IPS-18c (cell line): ENCODE measurements around the gene LRRC66.

Experiments
- H3K4me3 ChIP-seq: 2 replicates; pipeline ENCODE4 v1.7.0; 2013; ENCODE audit warnings: low read depth, mild to moderate bottlenecking, low read length, moderate library complexity; ENCODE audit not compliant: insufficient read depth
- H3K9me3 ChIP-seq: one replicate; pipeline ENCODE4 v1.6.1; 2013; ENCODE audit warnings: mild to moderate bottlenecking, low read length, moderate library complexity; ENCODE audit not compliant: control insufficient read depth, insufficient read depth

Gene LRRC66

DNA sequence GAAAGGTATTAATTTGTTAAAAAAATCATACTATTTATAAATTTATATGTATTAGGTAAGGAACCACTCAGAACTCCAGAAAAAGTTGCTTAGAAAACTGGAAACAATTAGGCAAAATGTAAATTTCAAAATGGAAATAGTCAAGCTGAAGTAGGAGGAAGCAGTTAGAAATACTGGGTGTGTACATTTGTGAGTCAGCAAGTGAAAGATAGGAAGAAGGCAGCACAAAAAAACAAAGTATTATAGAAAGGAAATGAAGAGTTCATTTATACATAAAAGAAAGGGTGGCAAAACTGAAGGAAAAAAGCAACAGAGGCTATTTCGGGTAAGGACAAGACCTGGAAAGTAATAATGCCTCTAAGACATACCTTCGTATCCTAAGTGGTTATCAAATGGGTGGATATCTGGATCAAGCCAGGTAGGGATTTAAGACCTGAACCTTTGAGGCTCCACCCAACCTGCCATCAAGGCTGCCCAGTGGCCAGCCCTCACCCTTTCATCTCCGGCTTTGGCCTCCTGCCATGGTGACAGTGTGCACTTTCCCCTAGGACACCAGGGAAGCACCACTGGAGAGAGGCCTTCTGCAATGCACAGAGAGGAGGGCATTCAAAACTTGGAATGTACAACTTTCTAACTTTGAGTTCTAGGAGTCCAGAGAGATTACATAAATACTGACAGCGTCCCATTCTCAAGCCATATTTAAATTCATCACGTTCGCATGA is at the start of gene LRRC66:
Gene LRRC66 (minus strand): TSS at position 428 of the 722 bp plus-strand sequence. CDS start 2,750 bp downstream, outside the sequence.
- H3K9me3 ChIP-seq, result no peaks in the 10 kb centered on the region
- no peak within 1 kb of the TSS for H3K4me3 ChIP-seq

GRCh38 chr4:52069571-52069970 is 49.4 kb upstream of the LRRC66 start:
- Histone ChIP-seq H3K4me3 (no peak overlapping the region), H3K9me3 (no peaks in the 10 kb centered on the region)

DNA sequence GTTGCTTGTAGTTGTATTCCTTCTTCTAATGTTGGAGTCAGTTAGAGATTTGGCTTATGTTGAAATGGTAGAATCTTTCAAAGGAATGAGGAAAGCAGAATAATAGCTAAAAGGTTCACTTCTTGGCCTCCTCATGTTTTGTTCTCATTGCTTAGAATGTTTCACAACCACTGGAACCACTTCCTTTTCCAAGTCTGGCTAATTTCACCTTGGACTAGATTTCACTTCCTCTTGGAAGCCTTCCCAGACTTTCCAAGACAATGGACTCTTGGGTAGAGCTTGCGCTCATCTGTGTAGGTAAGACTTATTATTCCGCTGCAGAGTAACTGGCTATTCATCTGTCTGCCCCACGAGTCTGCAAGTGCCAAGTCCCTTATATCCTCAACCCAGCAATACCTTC is 39.2 kb upstream of the LRRC66 start:
- Histone ChIP-seq H3K4me3 (no peak overlapping the region), H3K9me3 (no peaks in the 10 kb centered on the region)

- Histone ChIP-seq H3K9me3 (no peaks in the 10 kb centered on the region), H3K4me3 (no peak overlapping the region)
Observed at GRCh38 chr4:52058275-52058674, 38.1 kb upstream of the LRRC66 start.

- H3K9me3 ChIP-seq, result no peaks in the 10 kb centered on the region
- no peak overlapping the region for H3K4me3 ChIP-seq
Observed at GRCh38 chr4:52057196-52057595, 37.0 kb upstream of the LRRC66 start.

- Histone ChIP-seq H3K9me3 (no peaks in the 10 kb centered on the region), H3K4me3 (no peak overlapping the region)
Observed at GRCh38 chr4:52054254-52054653, 34.1 kb upstream of the LRRC66 start.

GRCh38 chr4:52052475-52052780 is 32.3 kb upstream of the LRRC66 start:
- H3K4me3 ChIP-seq, result peak overlapping the region; percentile 40
- H3K9me3 ChIP-seq, result no peaks in the 10 kb centered on the region

DNA sequence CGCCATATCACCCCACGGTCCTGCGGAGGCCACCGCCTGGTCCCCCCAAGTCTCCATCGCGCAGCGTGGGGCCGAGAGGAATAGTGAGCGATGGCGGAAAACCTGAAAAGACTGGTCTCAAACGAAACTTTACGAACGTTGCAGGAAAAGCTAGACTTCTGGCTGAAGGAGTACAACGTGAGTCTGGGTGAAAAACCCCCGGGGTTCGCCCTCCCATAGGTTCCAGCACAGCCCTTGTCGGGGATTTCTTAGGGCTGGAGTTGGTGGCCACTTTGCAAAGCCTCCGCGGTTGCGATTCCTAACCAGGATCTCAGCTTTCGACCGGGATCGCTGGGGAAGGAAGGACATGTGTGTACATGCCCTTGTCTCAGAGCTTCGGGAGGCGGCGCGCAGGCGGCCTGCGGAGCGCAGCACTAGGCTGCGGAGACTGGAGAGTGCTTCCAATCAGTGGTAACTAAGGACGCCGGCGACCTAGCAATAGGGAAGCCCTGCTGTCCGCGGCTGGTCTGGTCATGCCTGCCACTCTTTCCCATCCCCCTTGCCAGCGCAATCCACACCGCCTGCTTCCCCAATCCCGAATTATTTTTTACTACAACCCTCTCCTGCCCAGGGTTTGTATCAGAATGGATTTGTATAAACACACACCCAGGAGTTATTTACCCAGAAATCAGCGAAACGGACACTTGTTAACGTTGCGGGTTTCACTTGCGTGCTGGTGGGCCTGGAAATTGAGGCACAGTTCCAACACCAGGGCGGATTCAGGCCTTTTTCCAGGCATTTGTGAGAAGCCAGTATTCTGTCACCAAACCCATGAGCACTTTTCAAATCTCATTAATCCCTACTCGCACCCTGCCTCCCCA is 31.7 kb upstream of the LRRC66 start:
- Histone ChIP-seq H3K4me3 (peak overlapping the region; percentile 81), H3K9me3 (no peaks in the 10 kb centered on the region)

GRCh38 chr4:52051213-52051614 is 31.1 kb upstream of the LRRC66 start, which contains the start of gene SPATA18:
SPATA18 (plus strand) TSS chr4:52051304; CDS start chr4:52051705, 401 bp downstream.
- peak within 1 kb of the TSS; percentile 81 for H3K4me3 ChIP-seq

DNA sequence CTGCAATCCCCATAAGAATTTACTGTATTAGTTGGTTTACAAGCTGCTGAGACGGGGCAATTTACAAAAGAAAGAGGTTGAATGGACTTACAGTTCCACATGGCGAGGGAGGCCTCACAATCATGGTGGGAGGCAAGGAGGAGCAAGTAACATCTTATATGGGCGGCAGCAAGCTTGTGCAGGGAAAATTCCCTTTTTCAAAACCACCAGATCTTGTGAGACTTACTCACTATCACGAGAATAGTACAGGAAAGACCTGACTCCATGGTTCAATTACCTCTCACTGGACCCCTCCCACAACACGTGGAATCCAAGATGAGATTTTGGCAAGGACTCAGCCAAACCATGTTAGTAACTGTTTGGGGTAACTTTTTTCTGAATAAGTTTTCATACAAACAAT is 29.1 kb upstream of the LRRC66 start:
- H3K9me3 ChIP-seq, result no peaks in the 10 kb centered on the region
- H3K4me3 ChIP-seq, result no peak overlapping the region

More at GRCh38 chr4:52051213-52051614, 31.1 kb upstream of the LRRC66 start, which contains the start of gene SPATA18:
- H3K9me3 ChIP-seq, result no peaks in the 10 kb centered on the region

DNA sequence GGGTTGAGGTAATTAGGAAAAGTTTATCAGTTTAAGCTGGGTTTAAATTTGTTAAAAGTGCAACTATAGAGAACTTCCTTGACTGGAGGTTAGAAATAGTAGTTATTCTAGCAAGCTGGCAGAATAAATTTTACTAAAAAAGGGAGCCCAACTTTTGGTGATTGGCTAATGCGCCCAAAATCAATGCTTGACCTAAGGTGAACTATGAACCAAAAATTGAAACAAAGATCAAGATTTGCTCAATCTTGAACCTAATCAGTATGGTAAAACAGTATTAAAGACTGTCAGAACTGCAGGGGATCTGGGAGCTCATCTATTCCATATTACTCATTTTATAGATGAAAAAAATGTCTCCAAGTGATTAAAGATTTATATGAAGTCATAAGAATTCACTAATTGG is 24.9 kb upstream of the LRRC66 start:
- no peak overlapping the region for H3K4me3 ChIP-seq
- H3K9me3 ChIP-seq, result peaks cover 5% of the 10 kb centered on the region

- H3K9me3 ChIP-seq, result peaks cover 3% of the 10 kb centered on the region
- H3K4me3 ChIP-seq, result peak within 1 kb of the TSS; percentile 79
Observed at GRCh38 chr4:52038103-52038912, 18.1 kb upstream of the LRRC66 start, which contains the start of gene SGCB. SGCB (minus strand) TSS chr4:52038299; CDS start chr4:52038259, 40 bp downstream.

GRCh38 chr4:52037689-52038102 is 17.5 kb upstream of the LRRC66 start:
- H3K9me3 ChIP-seq, result peaks cover 3% of the 10 kb centered on the region
- peak overlapping the region; percentile 79 for H3K4me3 ChIP-seq

DNA sequence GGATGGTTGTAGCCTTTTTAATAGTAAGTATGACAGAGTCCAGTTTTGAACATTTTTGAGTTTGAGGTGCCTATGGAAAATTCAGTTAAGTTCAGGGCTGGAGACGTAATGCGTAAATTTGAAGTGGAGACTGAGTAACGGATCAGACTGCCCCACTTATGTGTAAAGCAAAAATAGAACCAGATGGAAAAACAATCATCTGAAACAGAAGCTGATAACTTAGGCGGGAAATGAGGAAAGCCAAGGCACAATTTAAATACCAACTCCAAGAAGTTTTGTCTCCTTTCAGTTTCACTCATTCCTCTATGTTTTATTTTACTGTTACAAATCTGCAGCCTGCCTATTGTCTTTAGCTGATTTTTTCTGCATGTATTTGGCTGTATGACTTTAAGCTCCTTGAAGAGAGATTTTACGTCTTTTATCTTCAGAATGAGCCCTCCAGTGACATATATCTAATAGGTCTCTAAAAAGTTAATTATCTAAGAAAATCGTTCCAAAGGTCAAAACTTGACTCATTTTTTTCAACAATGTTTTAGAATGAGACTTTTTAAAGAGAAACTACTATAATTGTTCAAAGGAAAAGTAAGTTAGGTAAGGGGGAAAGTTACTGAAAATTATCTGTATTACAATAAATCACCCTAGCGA is 16.8 kb upstream of the LRRC66 start:
- no peak overlapping the region for H3K4me3 ChIP-seq

DNA sequence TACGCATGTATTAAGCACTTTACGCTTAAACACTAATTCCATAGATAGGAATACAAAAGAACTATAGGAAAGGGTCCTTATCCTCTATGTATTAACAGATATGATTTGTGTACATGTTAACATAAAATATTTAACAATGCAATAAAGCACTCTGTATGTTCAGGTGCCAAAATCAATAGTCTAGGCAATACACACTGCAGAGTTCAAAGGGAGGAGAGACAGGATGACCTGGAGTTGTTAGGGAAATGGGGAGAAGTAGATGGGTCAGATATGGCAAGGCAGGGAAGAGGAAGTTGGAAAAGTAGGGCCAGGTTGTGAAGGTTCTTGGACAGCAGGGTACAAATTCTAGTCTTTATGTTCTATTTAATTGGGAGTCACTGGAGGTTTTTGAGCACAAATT is 15.0 kb upstream of the LRRC66 start:
- H3K9me3 ChIP-seq, result no peaks in the 10 kb centered on the region

More for the DNA sequence above, 16.8 kb upstream of the LRRC66 start:
- peaks cover 3% of the 10 kb centered on the region for H3K9me3 ChIP-seq

GRCh38 chr4:52032005-52032404 is 11.8 kb upstream of the LRRC66 start:
- H3K4me3 ChIP-seq, result no peak overlapping the region
- no peaks in the 10 kb centered on the region for H3K9me3 ChIP-seq

More for the DNA sequence above, 15.0 kb upstream of the LRRC66 start:
- H3K4me3 ChIP-seq, result no peak overlapping the region

- Histone ChIP-seq H3K9me3 (no peaks in the 10 kb centered on the region), H3K4me3 (no peak overlapping the region)
Observed at GRCh38 chr4:52028970-52029369, 8.8 kb upstream of the LRRC66 start.
